GM23338 (cell line): Measurements from ENCODE around the gene FGD3. TPM values are rescaled to one million over a fixed set of nuclear protein-coding genes. Genes with fewer than 3 reads are reported as not detected.

Experiments used
- ATAC-seq: fragments of 200-7000 bp; cut with Tn5 transposase; 3 replicates; pipeline ENCODE4 v1.9.1; 2020
- DNase-seq: peaks from one replicate; pipeline ENCODE4 v3.0.0-alpha.2; 2015; ENCODE audit warnings: low spot score
- H2AFZ ChIP-seq: fragments of 200-600 bp; sonication (generic); 2 replicates; pipeline ENCODE4 v1.8.0; 2016; ENCODE audit warnings: antibody characterized with exemption, mild to moderate bottlenecking, moderate library complexity
- H3F3A ChIP-seq: fragments of 200-600 bp; sonication (generic); replicated peaks from 2 replicates; pipeline ENCODE4 v1.8.0; 2017; ENCODE audit warnings: antibody characterized with exemption, mixed run types, low read depth
- H3K27ac ChIP-seq: fragments of 200-600 bp; sonication (generic); 2 replicates; pipeline ENCODE4 v1.6.1; 2016; ENCODE audit warnings: low read depth
- H3K27me3 ChIP-seq: fragments of 200-600 bp; sonication (generic); 2 replicates; pipeline ENCODE4 v1.8.0; 2016; ENCODE audit warnings: mild to moderate bottlenecking, mixed run types, moderate library complexity; ENCODE audit not compliant: insufficient read depth
- H3K36me3 ChIP-seq: fragments of 200-600 bp; sonication (generic); 2 replicates; pipeline ENCODE4 v1.8.0; 2016; ENCODE audit warnings: mild to moderate bottlenecking; ENCODE audit not compliant: insufficient read depth
- H3K4me1 ChIP-seq: fragments of 200-600 bp; sonication (generic); 2 replicates; pipeline ENCODE4 v1.8.0; 2016; ENCODE audit warnings: mild to moderate bottlenecking, moderate library complexity; ENCODE audit not compliant: insufficient read depth
- H3K4me2 ChIP-seq: fragments of 200-600 bp; sonication (generic); 2 replicates; pipeline ENCODE4 v1.7.1; 2017; ENCODE audit warnings: mixed run types
- H3K4me3 ChIP-seq: fragments of 200-600 bp; sonication (generic); 2 replicates; pipeline ENCODE4 v1.6.1; 2016; ENCODE audit warnings: mixed run types
- H3K79me2 ChIP-seq: fragments of 200-600 bp; sonication (generic); replicated peaks from 2 replicates; pipeline ENCODE4 v1.8.0; 2017; ENCODE audit warnings: mild to moderate bottlenecking; ENCODE audit not compliant: insufficient read depth
- H3K9me2 ChIP-seq: fragments of 200-600 bp; sonication (generic); 2 replicates; pipeline ENCODE4 v1.8.0; 2017; ENCODE audit not compliant: insufficient read depth
- H4K20me1 ChIP-seq: fragments of 200-600 bp; sonication (generic); replicated peaks from 2 replicates; pipeline ENCODE4 v1.8.0; 2017; ENCODE audit warnings: mild to moderate bottlenecking; ENCODE audit not compliant: insufficient read depth
- H3K27ac Mint-ChIP-seq: 2 replicates; pipeline ENCODE4 v1.8.0; 2020; ENCODE audit warnings: inconsistent platforms, mild to moderate bottlenecking, moderate library complexity, mixed read lengths
- H3K27me3 Mint-ChIP-seq: 3 replicates; pipeline ENCODE4 v1.8.0; 2022; ENCODE audit warnings: low read depth, mild to moderate bottlenecking, moderate library complexity, mixed read lengths, inconsistent platforms; ENCODE audit not compliant: insufficient read depth, poor library complexity
- H3K36me3 Mint-ChIP-seq: 3 replicates; pipeline ENCODE4 v1.8.0; 2021; ENCODE audit warnings: low read depth, mild to moderate bottlenecking, inconsistent platforms, moderate library complexity, mixed read lengths
- H3K4me1 Mint-ChIP-seq: 3 replicates; pipeline ENCODE4 v1.8.0; 2020; ENCODE audit warnings: mild to moderate bottlenecking, inconsistent platforms, mixed read lengths
- H3K4me3 Mint-ChIP-seq: 3 replicates; pipeline ENCODE4 v1.8.0; 2021; ENCODE audit warnings: moderate library complexity, mild to moderate bottlenecking, inconsistent platforms, mixed read lengths
- H3K9me3 Mint-ChIP-seq: 3 replicates; pipeline ENCODE4 v1.8.0; 2020; ENCODE audit warnings: moderate library complexity, mild to moderate bottlenecking, inconsistent platforms, mixed read lengths
- CREB1 ChIP-seq: fragments of 250-450 bp; sonication (Bioruptor Pico); IDR thresholded peaks from 2 replicates; pipeline ENCODE4 v1.5.0; 2020; ENCODE audit warnings: low read depth, mild to moderate bottlenecking, moderate library complexity
- ETS1 ChIP-seq: IDR thresholded peaks from 2 replicates; pipeline ENCODE4 v1.6.1; 2016; ENCODE audit warnings: antibody characterized with exemption
- EZH2 ChIP-seq: fragments of 200-600 bp; sonication (generic); IDR thresholded peaks from one replicate; pipeline ENCODE4 v1.8.0; 2017; ENCODE audit warnings: antibody characterized with exemption, mild to moderate bottlenecking, low read depth; ENCODE audit not compliant: unreplicated experiment
- EZH2phosphoT487 ChIP-seq: fragments of 200-600 bp; sonication (generic); IDR thresholded peaks from one replicate; pipeline ENCODE4 v1.8.1; 2018; ENCODE audit warnings: antibody characterized with exemption; ENCODE audit not compliant: unreplicated experiment
- JUNB ChIP-seq: IDR thresholded peaks from one replicate; pipeline ENCODE4 v1.6.1; 2016; ENCODE audit warnings: antibody characterized with exemption; ENCODE audit not compliant: unreplicated experiment
- NANOG ChIP-seq: IDR thresholded peaks from 2 replicates; pipeline ENCODE4 v1.6.1; 2016; ENCODE audit warnings: antibody characterized with exemption, borderline replicate concordance
- POLR2AphosphoS5 ChIP-seq: IDR thresholded peaks from 2 replicates; pipeline ENCODE4 v1.6.1; 2016; ENCODE audit warnings: antibody characterized with exemption, low read depth
- REST ChIP-seq: IDR thresholded peaks from one replicate; pipeline ENCODE4 v1.6.1; 2018; ENCODE audit warnings: antibody characterized with exemption; ENCODE audit not compliant: unreplicated experiment
- polyA plus RNA-seq: library from polyadenylated mRNA; unstranded; fragments of >200 nt; fragmentation: Nextera tagmentation; extraction: Ambion mirVana; gene quantifications from 2 replicates; pipeline ENCODE4 v1.2.1, GENCODE V29; 2016
- total RNA-seq: library from RNA; depleted of rRNA; stranded (reverse); fragments of >200 nt; shearing (Covaris generic); gene quantifications from 2 replicates; pipeline ENCODE4 v1.2.3, GENCODE V29; 2014
- TF ChIP-seq, protein P1 (sequence below), 2 experiments: fragments of 200-600 bp in 1 of 2; sonication (generic) in 1 of 2; conservative IDR thresholded peaks; 2 replicates each; pipeline versions ENCODE4 v1.5.1 to v1.6.1; 2016 to 2017; ENCODE audit warnings: antibody characterized with exemption in 2 of 2, low read depth in 2 of 2, mild to moderate bottlenecking in 2 of 2, moderate library complexity in 1 of 2

The FGD3 gene
- total and polyA plus RNA-seq, 2 experiments from 2014 or later, result 0.95 to 1.7 TPM

DNA sequence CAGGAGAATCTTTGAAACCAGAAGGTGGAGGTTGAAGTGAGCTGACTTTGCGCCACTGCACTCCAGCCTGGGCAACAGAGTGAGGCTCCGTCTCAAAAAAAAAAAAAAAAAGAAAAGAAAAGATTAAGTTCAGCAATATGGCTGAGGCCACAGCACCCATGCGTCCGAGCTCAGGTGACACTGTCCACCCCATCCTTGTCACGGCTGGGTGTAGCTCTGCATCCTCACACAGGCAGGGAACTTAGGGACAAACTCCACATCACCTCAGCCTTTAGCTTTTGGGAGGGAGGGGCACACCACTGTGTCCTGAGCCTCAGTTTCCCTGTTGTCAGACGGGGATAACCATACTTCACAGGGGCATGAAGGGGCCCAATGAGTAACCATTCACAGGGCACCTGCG lies 15.5 kb downstream of the FGD3 start (continued):
- no peak for TF ChIP-seq ETS1
- TF ChIP-seq, protein P1, sequence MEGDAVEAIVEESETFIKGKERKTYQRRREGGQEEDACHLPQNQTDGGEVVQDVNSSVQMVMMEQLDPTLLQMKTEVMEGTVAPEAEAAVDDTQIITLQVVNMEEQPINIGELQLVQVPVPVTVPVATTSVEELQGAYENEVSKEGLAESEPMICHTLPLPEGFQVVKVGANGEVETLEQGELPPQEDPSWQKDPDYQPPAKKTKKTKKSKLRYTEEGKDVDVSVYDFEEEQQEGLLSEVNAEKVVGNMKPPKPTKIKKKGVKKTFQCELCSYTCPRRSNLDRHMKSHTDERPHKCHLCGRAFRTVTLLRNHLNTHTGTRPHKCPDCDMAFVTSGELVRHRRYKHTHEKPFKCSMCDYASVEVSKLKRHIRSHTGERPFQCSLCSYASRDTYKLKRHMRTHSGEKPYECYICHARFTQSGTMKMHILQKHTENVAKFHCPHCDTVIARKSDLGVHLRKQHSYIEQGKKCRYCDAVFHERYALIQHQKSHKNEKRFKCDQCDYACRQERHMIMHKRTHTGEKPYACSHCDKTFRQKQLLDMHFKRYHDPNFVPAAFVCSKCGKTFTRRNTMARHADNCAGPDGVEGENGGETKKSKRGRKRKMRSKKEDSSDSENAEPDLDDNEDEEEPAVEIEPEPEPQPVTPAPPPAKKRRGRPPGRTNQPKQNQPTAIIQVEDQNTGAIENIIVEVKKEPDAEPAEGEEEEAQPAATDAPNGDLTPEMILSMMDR (conservative IDR thresholded peaks at IDR 0.05; ENCODE audit: low read depth in 2 of 2), result no peak
- TF ChIP-seq POLR2AphosphoS5, result no peak
- no peak for TF ChIP-seq CREB1 (CRISPR knock-in tag)
- no peak for TF ChIP-seq REST
- no peak for TF ChIP-seq EZH2
- TF ChIP-seq JUNB, result no peak
- TF ChIP-seq NANOG, result no peak

- Mint-ChIP-seq H3K4me3 (no peak overlapping the region), H3K27ac (no peak overlapping the region; the same call in 1 of the 2 replicates), H3K27me3 (peaks cover 10% of the 10 kb centered on the region), H3K9me3 (peaks cover 6% of the 10 kb centered on the region; the same call in 2 of the 3 replicates), H3K36me3 (no peaks in the 10 kb centered on the region; the same call in 2 of the 3 replicates), H3K4me1 (peaks cover 11% of the 10 kb centered on the region; the same call in 2 of the 3 replicates)
- DNase-seq, result no peak
- H3K4me3 ChIP-seq, result no peak overlapping the region
- no peak overlapping the region for H3K27ac ChIP-seq
- no peaks in the 10 kb centered on the region for H3F3A ChIP-seq
- H3K4me2 ChIP-seq, result no peak overlapping the region
- H3K4me1 ChIP-seq, result no peaks in the 10 kb centered on the region; the same call in 1 of the 2 replicates
- no peaks in the 10 kb centered on the region for H4K20me1 ChIP-seq
- H3K27me3 ChIP-seq, result no peaks in the 10 kb centered on the region
- H3K9me2 ChIP-seq, result no peaks in the 10 kb centered on the region
- H3K36me3 ChIP-seq, result no peaks in the 10 kb centered on the region
- ATAC-seq, result no peak; the same call in 2 of the 3 replicates
- peak overlapping the region; percentile 47 for H2AFZ ChIP-seq
- H3K79me2 ChIP-seq, result no peaks in the 10 kb centered on the region
- TF ChIP-seq, protein P1 (conservative IDR thresholded peaks at IDR 0.05; ENCODE audit: low read depth in 2 of 2), result no peak
- TF ChIP-seq NANOG, result no peak
- no peak for TF ChIP-seq EZH2phosphoT487
These were observed 16.7 kb downstream of the FGD3 start for GRCh38 chr9:92963831-92964606.
